Measurements from ENCODE around the gene ITPR2.
"Not testable (repeated sequence)": the region's sequence is repeated elsewhere in the genome, so short reads cannot be mapped to it uniquely, and the experiment has no call there.

- not testable (repeated sequence) for TF ChIP-seq CTCF, POLR2A (IDR thresholded peaks at IDR 0.05)
Measured at GRCh38 chr12:26310489-26310888, 522.5 kb downstream of the ITPR2 start.

All from adrenal gland (tissue), 5 donors.